NCI-H1417 treated with DMSO at 0.1 percent for 48 hours (cell line): ENCODE results near the gene AP1S3.

Experiments used
- DNase-seq: peaks from one replicate; lab custom pipeline; 2025; lab: John Stamatoyannopoulos, UW

AP1S3 gene

DNA sequence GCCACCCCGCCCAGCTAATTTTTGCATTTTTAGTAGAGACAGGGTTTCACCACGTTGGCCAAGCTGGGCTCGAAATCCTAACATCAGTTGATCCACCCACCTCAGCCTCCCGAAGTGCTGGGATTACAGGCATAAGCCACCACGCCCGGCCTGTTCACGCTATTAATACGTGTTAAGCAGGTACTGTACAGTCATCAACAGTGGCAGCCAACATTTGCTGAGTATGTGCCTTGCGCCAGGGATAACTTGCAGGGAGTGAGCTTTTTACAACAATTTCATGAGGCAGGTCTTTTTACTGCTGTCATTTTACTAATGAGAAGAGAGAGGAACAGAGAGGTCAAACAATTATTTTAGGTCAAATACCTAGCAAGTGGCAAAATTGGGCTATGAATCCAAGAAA lies 115.2 kb downstream of the AP1S3 start:
- DNase-seq: no peak

DNA sequence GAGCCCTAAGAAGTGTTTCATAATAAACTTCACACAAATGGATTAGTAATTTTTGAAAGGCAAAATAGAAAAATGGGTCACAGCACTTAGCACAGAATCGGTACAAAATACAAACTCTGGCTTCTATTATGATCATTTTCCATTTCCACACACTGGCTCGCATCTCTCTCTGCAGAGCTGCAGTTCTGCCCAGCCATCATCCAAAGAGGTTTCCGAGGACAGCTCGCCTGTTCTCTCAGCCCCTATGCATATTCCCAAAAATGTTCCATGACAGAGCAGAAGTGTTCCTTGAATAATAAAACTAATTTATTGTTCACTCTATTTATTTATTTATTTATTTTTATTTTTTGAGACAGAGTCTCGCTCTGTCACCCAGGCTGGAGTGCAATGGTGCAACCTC lies 115.6 kb downstream of the AP1S3 start:
- no peak for DNase-seq

DNA sequence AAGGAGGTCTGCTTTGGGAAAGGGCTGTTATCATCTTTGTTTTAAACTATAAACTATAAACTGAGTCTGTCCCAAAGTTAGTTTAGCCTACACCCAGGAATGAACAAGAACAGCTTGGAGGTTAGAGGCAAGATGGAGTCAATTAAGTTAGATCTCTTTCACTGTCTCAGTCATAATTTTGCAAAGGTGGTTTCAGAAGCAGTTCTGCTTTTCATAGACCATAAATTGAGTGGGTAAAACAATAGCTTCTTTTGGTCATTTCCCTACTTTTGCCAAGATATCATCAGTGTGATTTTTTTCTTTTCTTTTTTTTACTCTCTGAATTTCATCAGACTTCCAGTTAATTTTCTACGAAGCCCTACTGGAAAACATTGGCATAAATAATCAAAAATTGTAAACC lies 117.0 kb downstream of the AP1S3 start:
- DNase-seq: no peak

DNA sequence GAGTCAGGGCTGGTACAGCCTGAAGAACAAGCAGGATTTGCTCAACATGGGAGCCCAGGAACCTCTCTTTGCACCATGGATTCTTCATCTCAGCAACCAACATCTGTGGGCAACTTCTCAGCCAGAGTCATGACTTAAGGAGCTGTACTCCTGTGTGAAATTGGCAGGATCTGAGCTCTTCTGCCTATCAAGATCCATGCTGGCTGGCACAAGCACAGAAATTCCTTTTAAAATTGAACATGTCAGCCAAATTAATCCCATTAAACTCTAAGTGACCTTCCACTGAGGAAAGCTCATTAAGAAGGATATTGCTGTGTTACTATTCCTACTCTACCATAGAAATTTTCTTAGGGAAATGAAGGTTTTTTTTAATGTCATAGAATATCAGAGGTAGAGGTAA lies 124.7 kb downstream of the AP1S3 start:
- DNase-seq: no peak

DNA sequence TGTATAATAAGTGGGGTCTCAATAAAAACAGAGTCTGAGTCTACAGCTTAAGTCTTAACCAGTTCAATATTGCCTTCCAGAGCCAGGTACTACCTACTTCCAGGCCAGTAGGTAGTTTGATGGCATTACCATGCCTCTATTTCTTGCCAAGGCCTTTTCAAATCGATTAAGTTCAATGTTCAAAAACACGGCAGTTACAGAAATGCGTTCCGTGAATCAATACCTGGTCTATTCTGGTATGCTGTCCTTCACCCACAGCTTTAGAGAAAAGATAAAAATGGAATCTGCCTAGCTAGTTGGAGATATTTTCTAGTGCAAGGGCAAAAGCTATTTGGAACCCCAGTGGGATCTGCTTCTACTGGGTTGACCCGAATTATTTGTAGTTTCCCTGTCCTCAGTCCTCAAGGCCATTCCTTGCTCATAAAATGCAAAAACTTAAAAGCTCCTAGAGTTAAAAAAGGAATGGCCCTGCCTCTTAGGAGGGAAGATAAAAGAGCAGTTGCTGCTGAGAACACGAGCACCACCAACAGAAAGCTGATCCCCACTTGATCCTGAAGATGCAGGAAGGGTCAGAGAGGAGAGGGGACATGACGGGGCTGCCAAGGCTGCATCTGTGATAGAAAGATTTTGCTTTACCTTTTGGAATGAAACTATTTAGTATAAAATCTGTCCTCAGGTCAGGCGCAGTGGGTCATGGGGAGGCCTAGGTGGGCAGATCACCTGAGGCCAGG lies 125.6 kb downstream of the AP1S3 start:
- no peak for DNase-seq
